HG03432 (cell line): ENCODE data around the gene KIF3B.
"Not testable (repeated sequence)": the region's sequence is repeated elsewhere in the genome, so short reads cannot be mapped to it uniquely, and the experiment has no call there.

Source experiments
- ATAC-seq: cut with Tn5 transposase; IDR thresholded peaks from one replicate; pipeline ENCODE4 v1.9.1; 2021; ENCODE audit warnings: mild to moderate bottlenecking, moderate library complexity; ENCODE audit not compliant: unreplicated experiment

The KIF3B gene

DNA sequence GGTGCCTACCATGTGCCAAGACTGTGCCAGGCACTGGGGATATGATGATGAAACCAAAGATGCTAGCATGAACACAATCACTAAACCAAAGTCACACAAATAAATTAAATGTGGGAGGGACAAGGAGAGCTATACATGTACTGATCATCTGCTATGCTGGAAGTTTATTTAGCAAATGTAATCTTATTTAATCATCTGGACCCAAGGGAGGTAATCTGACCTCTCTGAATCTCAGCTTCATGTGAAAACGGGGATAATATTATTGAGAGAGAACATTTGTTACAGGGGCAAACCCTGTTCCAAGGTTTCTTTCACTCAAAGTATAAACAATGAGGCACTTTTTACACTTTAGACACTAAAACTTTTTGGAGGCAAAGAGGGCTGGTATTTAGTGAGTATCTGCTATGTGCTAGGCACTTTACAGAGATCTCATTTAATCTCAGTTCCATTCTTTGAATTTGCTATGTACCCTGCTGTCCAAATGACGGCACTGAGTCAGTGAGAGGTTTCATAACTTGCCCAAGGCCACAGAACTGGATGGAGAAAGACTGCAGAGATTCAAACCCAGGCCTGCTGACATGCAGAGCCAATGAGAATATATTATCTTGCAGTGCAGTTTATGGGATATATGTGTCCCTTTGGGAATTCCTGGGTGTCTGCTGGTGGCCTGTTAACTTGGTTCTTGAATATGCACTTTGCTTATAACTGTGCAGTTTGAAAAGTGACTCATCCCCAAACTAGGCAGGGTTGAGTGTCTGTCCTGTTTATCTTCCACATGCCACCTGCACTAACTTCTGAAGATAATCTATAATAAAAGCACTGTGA is 77.4 kb downstream of the KIF3B start:
- no peak for ATAC-seq

- peak; percentile 23 for ATAC-seq
Observed at GRCh38 chr20:32355417-32355841, 78.0 kb downstream of the KIF3B start.

GRCh38 chr20:32355907-32356621 is 78.6 kb downstream of the KIF3B start:
- not testable (repeated sequence) for ATAC-seq

- ATAC-seq: no peak
Observed at GRCh38 chr20:32356622-32357374, 79.3 kb downstream of the KIF3B start.

DNA sequence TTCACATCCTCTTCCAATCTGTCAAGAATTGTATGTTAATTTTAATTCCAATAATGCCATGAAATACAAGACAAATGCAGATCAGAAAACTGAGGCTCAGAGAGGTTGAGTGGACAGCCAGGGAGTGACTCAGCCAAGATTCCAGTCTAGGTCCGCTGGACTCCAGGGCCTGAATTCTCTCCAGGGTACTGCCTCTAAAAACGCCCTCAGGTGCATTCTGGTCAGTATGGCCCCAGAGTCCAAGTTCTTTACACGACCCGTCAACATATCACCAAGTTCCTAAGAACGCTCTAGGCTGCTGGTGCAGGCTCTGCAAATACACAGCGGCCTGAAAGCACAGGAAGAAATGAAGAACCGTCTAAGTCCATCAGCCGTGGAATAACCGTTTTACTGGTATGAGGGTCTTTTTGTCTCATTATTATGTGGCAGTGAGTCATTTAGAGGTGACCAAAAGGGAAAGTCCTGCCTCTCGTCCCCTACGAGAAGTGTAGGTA is 80.0 kb downstream of the KIF3B start:
- no peak for ATAC-seq

- peak; percentile 80 for ATAC-seq
Observed at GRCh38 chr20:32357869-32358631, 80.6 kb downstream of the KIF3B start, which contains the start of gene ASXL1. Gene ASXL1, plus strand, starts transcription at chr20:32358331. Its CDS starts 445 bp downstream, at chr20:32358776.

DNA sequence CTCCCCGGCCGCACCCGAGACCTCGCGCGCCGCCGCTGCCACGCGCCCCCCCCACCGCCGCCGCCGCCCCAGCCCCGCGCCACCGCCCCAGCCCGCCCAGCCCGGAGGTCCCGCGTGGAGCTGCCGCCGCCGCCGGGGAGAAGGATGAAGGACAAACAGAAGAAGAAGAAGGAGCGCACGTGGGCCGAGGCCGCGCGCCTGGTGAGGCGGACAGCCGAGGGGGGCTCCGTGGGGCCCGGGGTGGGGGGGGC is 81.1 kb downstream of the KIF3B start:
- ATAC-seq: no peak

- peak; percentile 33 for ATAC-seq
Observed at GRCh38 chr20:32358883-32359632, 81.6 kb downstream of the KIF3B start.

DNA sequence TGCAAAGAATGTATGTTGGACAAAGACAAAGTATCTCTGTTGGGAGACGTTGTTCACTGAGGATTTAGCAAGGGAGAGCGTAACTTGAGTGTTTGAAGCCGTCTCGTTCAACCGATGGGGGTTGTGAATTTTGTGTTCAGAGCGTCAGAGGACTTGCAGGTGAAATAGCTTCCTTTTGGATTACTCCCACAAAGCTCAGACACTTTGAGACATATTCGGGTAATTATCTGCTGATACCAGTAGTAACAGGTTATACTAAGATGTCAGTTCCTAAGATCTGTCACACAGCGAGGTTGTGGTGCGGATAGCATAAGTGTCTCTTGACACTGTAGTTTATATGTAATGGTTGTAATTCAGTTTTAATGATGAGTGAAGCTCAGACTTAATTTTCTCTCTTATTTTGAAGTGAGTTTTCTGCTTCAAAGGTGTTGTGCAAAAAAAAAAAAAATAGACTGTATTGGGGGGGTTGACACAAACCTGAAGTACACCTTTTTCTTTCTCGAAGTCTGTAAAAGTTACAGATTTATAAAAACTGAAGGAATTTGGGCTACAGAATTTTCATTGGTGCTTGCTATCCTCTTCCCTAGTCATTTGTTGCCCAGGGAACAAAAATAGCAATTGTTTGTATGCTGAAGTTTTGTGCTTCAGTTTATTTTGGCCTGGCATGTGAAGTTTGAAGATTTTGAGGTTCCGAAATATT is 82.3 kb downstream of the KIF3B start:
- ATAC-seq: no peak

DNA sequence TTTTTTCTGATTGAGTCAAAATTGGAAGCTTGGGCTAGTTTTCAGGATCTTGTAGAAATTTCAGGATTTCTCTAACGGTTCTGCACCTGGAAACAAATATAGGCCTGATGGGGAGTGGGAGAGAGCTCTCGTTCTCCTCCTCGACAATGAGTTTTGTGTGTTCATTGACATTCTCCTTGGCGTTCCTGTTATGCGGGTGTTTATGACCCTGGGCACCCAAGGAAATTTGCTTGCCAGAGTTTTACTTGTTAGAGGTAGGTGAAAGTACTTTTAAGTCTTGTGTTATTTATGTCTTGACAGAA is 82.8 kb downstream of the KIF3B start:
- no peak for ATAC-seq

DNA sequence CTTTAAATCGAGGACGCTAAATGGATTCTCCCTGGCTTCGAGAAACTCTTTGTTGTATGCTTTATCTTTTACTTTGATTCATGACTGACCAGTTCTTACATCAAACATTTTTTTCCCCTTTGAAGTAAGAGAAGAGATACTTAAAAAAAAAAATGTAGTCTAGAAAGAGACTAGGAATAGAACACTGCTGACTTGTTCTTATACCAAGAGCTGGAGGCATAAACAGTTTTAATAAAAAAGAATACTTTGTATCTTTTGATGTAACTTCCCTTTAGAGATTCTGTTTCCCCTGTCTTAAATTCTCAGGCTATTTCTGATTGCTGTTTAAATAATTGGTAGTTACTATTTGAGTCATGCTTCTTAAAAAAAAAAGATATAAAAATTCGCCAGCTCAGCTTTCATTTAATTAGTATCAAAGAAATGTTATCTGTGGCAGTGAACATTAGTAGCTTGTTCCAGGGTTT is 85.5 kb downstream of the KIF3B start:
- ATAC-seq: no peak

- no peak for ATAC-seq
Observed at GRCh38 chr20:32363492-32363891, 86.0 kb downstream of the KIF3B start.

- no peak for ATAC-seq
Observed at GRCh38 chr20:32364554-32365208, 87.2 kb downstream of the KIF3B start.

GRCh38 chr20:32365564-32365963 is 88.1 kb downstream of the KIF3B start:
- ATAC-seq: no peak

GRCh38 chr20:32366380-32366779 is 88.9 kb downstream of the KIF3B start:
- peak; percentile 48 for ATAC-seq

GRCh38 chr20:32368323-32368722 is 90.9 kb downstream of the KIF3B start:
- no peak for ATAC-seq

GRCh38 chr20:32368925-32369324 is 91.5 kb downstream of the KIF3B start:
- ATAC-seq: peak; percentile 46

DNA sequence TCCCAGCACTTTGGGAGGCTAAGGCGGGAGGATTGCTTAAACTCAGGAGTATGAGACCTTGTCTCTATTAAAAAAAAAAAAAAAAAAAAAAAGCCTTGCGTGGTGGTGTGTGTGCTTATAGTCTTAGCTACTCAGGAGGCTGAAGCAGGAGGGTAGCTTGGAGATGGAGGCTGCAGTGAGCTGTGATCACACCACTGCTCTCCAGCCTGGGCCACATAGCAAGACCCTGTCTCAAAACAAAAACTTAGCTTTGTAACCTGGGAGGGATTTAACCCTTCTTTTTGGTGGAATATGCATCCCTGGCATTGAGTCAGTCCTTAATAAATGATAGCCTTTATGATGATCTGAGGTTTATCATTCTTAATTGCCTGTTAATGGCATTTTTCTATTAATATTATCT is 93.4 kb downstream of the KIF3B start:
- no peak for ATAC-seq

- no peak for ATAC-seq
Observed at GRCh38 chr20:32378461-32378860, 101.0 kb downstream of the KIF3B start.
